ENCODE results near the gene TMA7B. TPM values are rescaled to one million over a fixed set of nuclear protein-coding genes. Genes with fewer than 3 reads are reported as not detected.
A peak's percentile ranks its signal among the peaks of the same experiment; 100 is the strongest.

Gene TMA7B
- not detected for total RNA-seq

DNA sequence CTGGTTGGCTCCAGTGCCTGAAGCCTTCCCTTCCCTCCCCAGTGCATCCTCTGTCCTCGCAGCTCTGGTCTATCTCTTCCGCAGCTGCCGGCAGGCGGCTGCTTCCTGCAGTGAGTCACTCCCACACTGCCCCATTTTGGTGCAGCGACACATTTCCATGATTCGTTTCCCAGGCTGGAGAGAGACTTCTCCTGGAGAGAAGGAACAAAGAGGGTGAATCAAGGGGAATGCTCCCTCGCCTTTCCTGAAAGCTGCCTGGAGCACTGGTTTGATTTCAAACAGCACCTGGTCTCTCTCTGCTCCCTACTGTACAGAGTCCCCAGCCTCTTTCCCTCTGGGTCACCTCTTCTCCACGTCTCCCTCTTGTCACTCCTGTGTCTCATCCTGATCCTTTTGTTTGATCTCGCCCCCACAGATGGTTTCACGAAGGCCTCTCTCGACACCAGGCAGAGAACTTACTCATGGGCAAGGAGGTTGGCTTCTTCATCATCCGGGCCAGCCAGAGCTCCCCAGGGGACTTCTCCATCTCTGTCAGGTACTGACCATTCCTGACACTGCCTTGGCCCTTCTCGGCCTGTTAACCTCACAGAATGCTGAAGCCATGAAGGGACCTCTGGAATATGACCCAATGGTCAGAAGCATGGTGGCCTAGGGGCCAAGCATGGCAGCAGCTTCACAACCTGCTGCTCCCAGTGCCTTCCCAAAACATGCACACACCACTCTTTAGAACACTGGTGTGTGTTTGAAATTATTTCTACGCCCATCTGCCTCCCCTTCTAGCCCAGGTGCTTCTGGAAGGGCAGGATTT, at the start of gene TMA7B:
TSS of gene TMA7B (plus strand) at position 758 of the 808 bp plus-strand sequence. CDS start 3,978 bp downstream, outside the sequence.
- peak within 1 kb of the TSS in 2 of 4 donors; percentile 11 to 61 for H3K27ac ChIP-seq
- no peaks in the 10 kb centered on the region for H3K27me3 ChIP-seq
- peaks cover 0 to 12% (median 6%) of the 10 kb centered on the region in 4 donors for H3K4me1 ChIP-seq
- H3K9me3 ChIP-seq: peaks cover 0 to 5% (median 0%) of the 10 kb centered on the region in 4 donors
- no peaks in the 10 kb centered on the region for H3K36me3 ChIP-seq
- H3K4me3 ChIP-seq: no peak within 1 kb of the TSS
- TF ChIP-seq, protein P1, sequence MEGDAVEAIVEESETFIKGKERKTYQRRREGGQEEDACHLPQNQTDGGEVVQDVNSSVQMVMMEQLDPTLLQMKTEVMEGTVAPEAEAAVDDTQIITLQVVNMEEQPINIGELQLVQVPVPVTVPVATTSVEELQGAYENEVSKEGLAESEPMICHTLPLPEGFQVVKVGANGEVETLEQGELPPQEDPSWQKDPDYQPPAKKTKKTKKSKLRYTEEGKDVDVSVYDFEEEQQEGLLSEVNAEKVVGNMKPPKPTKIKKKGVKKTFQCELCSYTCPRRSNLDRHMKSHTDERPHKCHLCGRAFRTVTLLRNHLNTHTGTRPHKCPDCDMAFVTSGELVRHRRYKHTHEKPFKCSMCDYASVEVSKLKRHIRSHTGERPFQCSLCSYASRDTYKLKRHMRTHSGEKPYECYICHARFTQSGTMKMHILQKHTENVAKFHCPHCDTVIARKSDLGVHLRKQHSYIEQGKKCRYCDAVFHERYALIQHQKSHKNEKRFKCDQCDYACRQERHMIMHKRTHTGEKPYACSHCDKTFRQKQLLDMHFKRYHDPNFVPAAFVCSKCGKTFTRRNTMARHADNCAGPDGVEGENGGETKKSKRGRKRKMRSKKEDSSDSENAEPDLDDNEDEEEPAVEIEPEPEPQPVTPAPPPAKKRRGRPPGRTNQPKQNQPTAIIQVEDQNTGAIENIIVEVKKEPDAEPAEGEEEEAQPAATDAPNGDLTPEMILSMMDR (IDR thresholded peaks at IDR 0.05): peak in 2 of 5 experiments; percentile 17 to 25
- no peak for TF ChIP-seq POLR2A (IDR thresholded peaks at IDR 0.05)
- no peak for DNase-seq (ENCODE audit: low spot score in 2 of 2)
- WGBS, 2 donors: 64 to 66% methylated on average over 14 of the region's 14 CpGs

DNA sequence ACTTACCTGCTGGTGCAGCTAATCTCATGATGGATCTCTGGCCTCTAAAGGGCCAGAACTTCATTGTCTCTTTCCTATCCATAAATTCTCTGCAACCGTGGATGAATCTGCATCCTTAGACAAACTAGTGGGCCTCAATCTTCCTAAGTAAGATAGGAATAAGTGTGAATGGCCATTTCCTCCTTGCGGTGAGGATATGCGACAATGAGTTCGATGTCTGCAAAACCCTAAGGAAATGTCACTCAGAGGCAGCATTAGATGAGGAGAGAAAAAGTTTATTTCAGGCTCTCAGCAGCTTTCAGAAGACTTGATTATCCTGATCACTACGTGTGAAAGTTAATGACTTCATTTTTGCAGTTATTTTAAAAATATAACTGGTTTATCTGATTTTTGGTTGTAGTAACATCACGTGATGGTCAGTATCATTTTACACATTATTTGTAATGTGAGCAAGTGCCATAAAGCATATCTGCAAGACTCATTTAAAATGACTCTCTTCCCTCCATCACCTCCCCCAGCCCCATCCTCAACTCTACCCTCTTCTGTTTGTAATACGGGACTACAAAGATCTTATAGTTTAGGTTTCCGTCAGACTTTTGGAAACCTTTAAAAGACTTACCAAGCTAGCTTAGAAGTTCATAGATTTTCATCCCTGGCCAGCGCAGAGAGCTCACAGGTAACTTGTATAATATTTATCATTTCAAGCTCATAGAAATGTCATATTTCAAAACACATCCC, 49.2 kb upstream of the TMA7B start:
- Histone ChIP-seq H3K27me3 (no peaks in the 10 kb centered on the region), H3K36me3 (no peaks in the 10 kb centered on the region), H3K4me1 (peaks cover 0 to 13% (median 3%) of the 10 kb centered on the region in 4 donors), H3K9me3 (no peaks in the 10 kb centered on the region), H3K4me3 (no peak overlapping the region), H3K27ac (no peak overlapping the region)
- 72 to 73% methylated on average over 9 of the region's 9 CpGs for WGBS, 2 donors
- no peak for TF ChIP-seq EP300 (IDR thresholded peaks at IDR 0.05)
- no peak for TF ChIP-seq POLR2A (IDR thresholded peaks at IDR 0.05)
- TF ChIP-seq, protein P1 (IDR thresholded peaks at IDR 0.05): no peak
- DNase-seq (ENCODE audit: low spot score in 2 of 2): no peak

DNA sequence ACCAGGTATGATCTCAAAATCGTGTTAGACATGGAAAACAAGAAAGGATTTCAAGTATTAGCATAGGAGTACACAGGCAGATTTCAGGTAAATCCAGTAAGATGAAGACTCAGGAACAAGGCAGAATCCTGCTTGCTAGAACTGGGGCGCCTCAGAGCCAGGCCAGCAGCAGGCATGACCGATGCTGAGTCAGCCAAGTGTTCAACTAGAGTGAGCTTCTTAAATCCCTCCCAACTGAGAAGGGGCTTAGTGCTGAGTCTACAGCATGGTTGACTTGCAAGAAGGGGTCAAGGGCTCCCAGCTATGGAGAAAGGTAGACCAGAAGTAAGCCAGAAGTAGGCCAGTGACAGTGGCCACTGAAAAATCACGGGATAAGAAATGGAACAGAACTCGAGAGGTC, 46.9 kb upstream of the TMA7B start:
- Histone ChIP-seq H3K27ac (no peak overlapping the region), H3K4me3 (no peak overlapping the region), H3K36me3 (no peaks in the 10 kb centered on the region), H3K4me1 (peaks cover 0 to 25% (median 4%) of the 10 kb centered on the region in 4 donors), H3K27me3 (no peaks in the 10 kb centered on the region), H3K9me3 (no peaks in the 10 kb centered on the region)
- DNase-seq (ENCODE audit: low spot score in 2 of 2): no peak
- WGBS, 2 donors: 83 to 90% methylated on average over 5 of the region's 5 CpGs
- TF ChIP-seq, protein P1 (IDR thresholded peaks at IDR 0.05): no peak
- TF ChIP-seq EP300 (IDR thresholded peaks at IDR 0.05): no peak
- TF ChIP-seq POLR2A (IDR thresholded peaks at IDR 0.05): no peak

DNA sequence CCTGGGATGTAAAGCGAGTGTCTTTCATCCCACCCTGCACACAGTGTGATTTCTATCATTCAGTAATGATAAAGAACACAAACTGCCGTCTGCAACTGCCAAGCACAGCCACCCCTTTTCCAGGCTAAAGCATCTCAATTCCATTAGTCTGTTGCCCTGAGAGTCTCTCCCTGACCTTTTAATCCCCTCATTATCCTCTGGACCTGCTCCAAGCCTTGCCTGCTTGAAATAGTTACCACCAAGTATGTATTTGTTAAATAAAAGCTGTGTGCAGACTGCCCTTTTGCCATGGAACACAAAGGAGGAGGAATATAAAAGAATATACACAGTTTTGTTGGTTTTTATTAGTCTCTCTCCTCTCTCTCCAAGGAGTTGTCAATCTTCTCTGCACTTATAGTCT, 46.3 kb upstream of the TMA7B start:
- Histone ChIP-seq H3K4me3 (no peak overlapping the region), H3K36me3 (no peaks in the 10 kb centered on the region), H3K9me3 (no peaks in the 10 kb centered on the region), H3K27me3 (no peaks in the 10 kb centered on the region), H3K27ac (no peak overlapping the region), H3K4me1 (peaks cover 0 to 30% (median 8%) of the 10 kb centered on the region in 4 donors)
- TF ChIP-seq, protein P1 (IDR thresholded peaks at IDR 0.05): no peak
- TF ChIP-seq EP300 (IDR thresholded peaks at IDR 0.05) (no peak), POLR2A (IDR thresholded peaks at IDR 0.05) (no peak)
- no peak for DNase-seq (ENCODE audit: low spot score in 2 of 2)
- 56 to 58% methylated on average over 2 of the region's 2 CpGs for WGBS, 2 donors

DNA sequence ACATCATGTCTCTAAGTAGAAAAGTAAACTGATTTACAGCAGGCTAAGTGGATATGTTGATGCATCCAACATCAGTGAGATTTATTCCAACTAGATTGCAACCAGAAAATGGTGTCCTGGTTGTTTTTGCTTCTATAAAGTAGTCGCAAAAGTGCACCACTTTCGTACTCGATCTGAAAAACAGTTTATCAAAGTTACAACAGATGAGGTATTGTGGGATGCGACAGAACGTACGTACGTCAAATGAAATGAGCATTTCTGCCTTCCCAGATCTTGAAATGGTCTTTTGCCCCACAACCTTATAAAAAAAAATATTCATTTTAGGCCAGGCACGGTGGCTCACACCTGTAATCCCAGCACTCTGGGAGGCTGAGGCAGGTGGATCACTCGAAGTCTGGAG, 45.6 kb upstream of the TMA7B start:
- no peak for DNase-seq (ENCODE audit: low spot score in 2 of 2)
- Histone ChIP-seq H3K4me1 (peaks cover 0 to 31% (median 9%) of the 10 kb centered on the region in 4 donors), H3K9me3 (no peaks in the 10 kb centered on the region), H3K4me3 (no peak overlapping the region), H3K36me3 (no peaks in the 10 kb centered on the region), H3K27me3 (no peaks in the 10 kb centered on the region), H3K27ac (no peak overlapping the region)
- TF ChIP-seq EP300 (IDR thresholded peaks at IDR 0.05) (no peak), POLR2A (IDR thresholded peaks at IDR 0.05) (no peak)
- TF ChIP-seq, protein P1 (IDR thresholded peaks at IDR 0.05): no peak
- 90 to 96% methylated on average over 9 of the region's 9 CpGs for WGBS, 2 donors

Measured in tibial nerve (tissue), 4 donors.